HG02763 (cell line): Measurements from ENCODE around the gene GSS.

Source experiments
- ATAC-seq: cut with Tn5 transposase; IDR thresholded peaks from one replicate; pipeline ENCODE4 v1.9.1; 2021; ENCODE audit warnings: mild to moderate bottlenecking, moderate library complexity; ENCODE audit not compliant: unreplicated experiment

The GSS gene

GRCh38 chr20:34947336-34947735, 8.3 kb downstream of the GSS start:
- no peak for ATAC-seq

GRCh38 chr20:34946661-34947060, 8.9 kb downstream of the GSS start:
- no peak for ATAC-seq

GRCh38 chr20:34945315-34946077, 10.1 kb downstream of the GSS start:
- no peak for ATAC-seq

- ATAC-seq, result no peak
These were observed 11.6 kb downstream of the GSS start for GRCh38 chr20:34943808-34944567.

- ATAC-seq, result no peak
These were observed 13.3 kb downstream of the GSS start for GRCh38 chr20:34942301-34942700.

GRCh38 chr20:34941226-34941625, 14.4 kb downstream of the GSS start:
- no peak for ATAC-seq

- ATAC-seq, result no peak
These were observed 15.5 kb downstream of the GSS start for GRCh38 chr20:34940081-34940481.

- ATAC-seq, result no peak
These were observed 17.0 kb downstream of the GSS start for GRCh38 chr20:34938466-34939163.

- ATAC-seq, result no peak
These were observed 23.8 kb downstream of the GSS start for GRCh38 chr20:34931771-34932170.

GRCh38 chr20:34928411-34928810, 27.2 kb downstream of the GSS start:
- ATAC-seq, result no peak

GRCh38 chr20:34927736-34928135, 27.9 kb downstream of the GSS start:
- ATAC-seq, result no peak

- ATAC-seq, result no peak
These were observed 29.0 kb downstream of the GSS start for GRCh38 chr20:34926581-34926980.

GRCh38 chr20:34925981-34926380, 29.6 kb downstream of the GSS start:
- ATAC-seq, result no peak

- no peak for ATAC-seq
These were observed 30.3 kb downstream of the GSS start for GRCh38 chr20:34925341-34925740.

- ATAC-seq, result no peak
These were observed 32.2 kb downstream of the GSS start for GRCh38 chr20:34923414-34923813.

- no peak for ATAC-seq
These were observed 32.8 kb downstream of the GSS start for GRCh38 chr20:34922654-34923381.

- ATAC-seq, result no peak
These were observed 34.2 kb downstream of the GSS start for GRCh38 chr20:34921436-34921835.

GRCh38 chr20:34920055-34920454, 35.6 kb downstream of the GSS start:
- no peak for ATAC-seq

GRCh38 chr20:34916774-34917354, 38.7 kb downstream of the GSS start:
- ATAC-seq, result no peak

- ATAC-seq, result no peak
These were observed 39.7 kb downstream of the GSS start for GRCh38 chr20:34915749-34916455.
